ENCODE measurements around the gene CRKL. TPM values are rescaled to one million over a fixed set of nuclear protein-coding genes. Genes with fewer than 3 reads are reported as not detected.
A peak's percentile ranks its signal among the peaks of the same experiment; 100 is the strongest.

Gene CRKL
- total RNA-seq, 1 donor from 2014 or later: 72.9 TPM

DNA sequence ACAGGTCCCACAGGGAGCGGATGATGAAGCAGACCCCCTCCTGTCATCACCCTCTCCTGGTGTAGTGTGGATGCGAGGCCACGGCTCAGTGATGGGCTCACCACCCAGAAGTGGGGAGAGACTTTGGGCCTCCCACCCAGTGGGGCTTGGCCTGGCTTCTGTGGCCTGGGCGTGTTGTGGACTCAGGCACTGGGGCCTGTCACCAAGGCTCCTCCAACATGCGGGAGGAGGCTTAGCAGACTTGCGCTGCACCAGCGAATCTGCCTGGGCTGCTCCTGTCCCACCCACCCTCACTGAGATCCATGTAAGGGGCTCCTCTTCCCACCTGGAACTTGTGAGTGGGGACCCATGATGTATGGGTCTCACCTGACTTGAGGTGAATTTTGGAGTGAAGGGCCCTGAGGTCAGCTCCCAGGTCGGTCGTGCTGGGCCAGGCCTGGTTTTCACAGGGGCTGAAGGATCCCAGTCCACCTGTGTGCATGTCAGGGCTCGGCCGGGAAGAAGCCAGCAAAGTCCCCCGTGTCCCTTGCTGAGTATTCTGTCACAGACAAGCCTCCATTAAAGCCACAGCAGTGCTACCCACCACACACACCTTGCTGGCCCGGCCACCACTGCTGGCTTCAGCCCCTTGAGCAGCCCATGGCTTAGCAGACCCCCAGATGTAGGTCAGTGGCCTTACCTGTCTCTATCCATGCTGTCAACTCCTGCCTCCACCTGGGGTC, 80.5 kb downstream of the CRKL start:
- FAIRE-seq: no peak
- DNase-seq (ENCODE audit: low read depth): no peak
- no peak overlapping the region for H3K4me3 ChIP-seq (ENCODE audit: low read depth, low read length)
- peaks cover 27% of the 10 kb centered on the region for H3K36me3 ChIP-seq (ENCODE audit: control insufficient read depth, insufficient read depth, low read length)
- TF ChIP-seq, protein P1, sequence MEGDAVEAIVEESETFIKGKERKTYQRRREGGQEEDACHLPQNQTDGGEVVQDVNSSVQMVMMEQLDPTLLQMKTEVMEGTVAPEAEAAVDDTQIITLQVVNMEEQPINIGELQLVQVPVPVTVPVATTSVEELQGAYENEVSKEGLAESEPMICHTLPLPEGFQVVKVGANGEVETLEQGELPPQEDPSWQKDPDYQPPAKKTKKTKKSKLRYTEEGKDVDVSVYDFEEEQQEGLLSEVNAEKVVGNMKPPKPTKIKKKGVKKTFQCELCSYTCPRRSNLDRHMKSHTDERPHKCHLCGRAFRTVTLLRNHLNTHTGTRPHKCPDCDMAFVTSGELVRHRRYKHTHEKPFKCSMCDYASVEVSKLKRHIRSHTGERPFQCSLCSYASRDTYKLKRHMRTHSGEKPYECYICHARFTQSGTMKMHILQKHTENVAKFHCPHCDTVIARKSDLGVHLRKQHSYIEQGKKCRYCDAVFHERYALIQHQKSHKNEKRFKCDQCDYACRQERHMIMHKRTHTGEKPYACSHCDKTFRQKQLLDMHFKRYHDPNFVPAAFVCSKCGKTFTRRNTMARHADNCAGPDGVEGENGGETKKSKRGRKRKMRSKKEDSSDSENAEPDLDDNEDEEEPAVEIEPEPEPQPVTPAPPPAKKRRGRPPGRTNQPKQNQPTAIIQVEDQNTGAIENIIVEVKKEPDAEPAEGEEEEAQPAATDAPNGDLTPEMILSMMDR (IDR thresholded peaks at IDR 0.05; ENCODE audit: insufficient read depth, low read length, severe bottlenecking): no peak
- no peaks in the 10 kb centered on the region for H3K27me3 ChIP-seq (ENCODE audit: control insufficient read depth, insufficient read depth, low read length)

DNA sequence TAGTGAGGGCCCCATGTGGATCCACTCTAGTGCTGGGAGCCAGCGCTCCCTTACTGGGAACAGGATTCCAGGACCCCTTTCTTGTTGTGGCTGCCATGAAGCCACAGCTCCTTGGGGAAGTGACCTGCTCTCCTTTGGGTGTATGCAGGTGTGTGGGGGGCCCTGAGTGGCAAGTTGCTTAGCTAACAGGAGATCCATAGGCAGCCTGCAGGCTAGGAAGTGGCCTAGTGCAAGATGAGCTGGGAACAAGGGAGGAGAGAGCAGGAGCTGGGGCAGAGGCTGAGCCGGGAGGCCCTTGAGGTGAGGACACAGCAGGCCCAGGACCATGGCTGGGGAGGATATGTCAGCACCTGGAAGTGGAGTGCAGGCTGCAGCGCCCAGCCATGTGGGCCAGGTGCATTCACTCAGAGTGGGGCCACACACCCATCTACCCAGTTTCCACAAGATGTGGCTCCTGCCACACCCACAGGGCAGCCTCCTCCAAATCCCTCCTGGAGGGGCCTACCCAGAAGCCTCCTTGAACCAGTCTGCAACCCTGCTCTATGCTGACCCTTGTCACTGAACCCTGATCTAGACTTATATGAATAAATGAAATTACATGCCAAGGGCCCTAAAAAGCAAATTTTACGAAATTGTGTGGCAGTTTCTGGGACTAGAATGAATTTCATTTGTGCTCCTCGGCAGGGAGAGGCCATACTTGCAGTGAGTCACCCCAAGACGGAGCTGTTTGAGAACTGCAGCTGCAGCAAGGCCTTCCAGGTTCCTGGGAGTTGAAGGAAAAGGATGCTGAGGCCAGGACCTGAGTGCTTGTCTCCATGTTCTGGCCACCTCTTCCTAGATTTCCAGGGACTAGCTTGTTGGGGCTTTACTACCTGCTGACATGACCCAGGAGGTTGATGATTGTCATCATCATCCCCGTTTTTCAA, 81.5 kb downstream of the CRKL start:
- Histone ChIP-seq H3K4me3 (ENCODE audit: low read depth, low read length) (no peak overlapping the region), H3K36me3 (ENCODE audit: control insufficient read depth, insufficient read depth, low read length) (peaks cover 19% of the 10 kb centered on the region), H3K27me3 (ENCODE audit: control insufficient read depth, insufficient read depth, low read length) (no peaks in the 10 kb centered on the region)
- peak; percentile 50 for FAIRE-seq
- no peak for DNase-seq (ENCODE audit: low read depth)
- TF ChIP-seq, protein P1 (IDR thresholded peaks at IDR 0.05; ENCODE audit: insufficient read depth, low read length, severe bottlenecking): no peak

DNA sequence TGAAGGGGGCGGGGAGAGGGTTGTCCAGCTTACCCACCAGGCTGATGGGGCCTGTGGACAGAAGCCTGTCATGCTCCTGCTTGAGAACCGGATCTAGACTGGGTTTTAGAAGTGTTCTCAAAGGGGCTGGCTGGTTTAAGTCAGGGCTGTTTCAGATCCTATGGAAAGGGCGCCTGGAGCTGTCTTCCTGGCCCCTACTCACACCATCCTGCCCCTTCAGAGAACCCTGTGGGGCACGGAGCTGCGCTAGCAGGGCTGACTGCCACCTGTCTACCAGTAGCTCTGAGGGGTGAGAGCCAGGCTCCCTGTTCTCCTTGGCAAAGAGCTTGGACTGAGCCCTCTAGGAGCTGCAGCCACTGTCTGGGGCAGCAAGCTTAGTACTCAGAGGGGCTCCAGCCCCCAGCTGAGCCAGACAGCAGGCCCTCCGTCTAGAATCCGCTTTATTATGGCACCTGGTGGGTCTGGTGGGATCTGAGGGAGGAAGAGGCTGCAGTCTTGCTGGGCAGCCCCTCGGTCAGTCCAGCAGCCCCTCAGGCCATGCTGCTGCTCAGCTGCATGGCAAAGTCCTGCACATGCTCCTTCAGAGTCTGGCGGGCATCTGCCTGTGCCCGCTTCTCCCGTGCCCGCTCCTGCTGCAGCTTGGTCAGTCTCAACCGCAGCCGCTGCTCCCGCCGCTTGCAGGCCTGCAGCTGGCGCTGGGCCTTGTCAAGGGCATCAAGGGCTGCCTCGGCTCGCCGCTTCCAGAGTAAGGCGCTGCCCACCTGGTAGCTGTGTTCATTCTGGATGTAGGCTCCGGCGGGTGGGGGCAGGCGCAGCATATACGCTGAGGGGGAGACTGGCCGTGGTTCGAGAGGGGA, 82.4 kb downstream of the CRKL start:
- peaks cover 14% of the 10 kb centered on the region for H3K36me3 ChIP-seq (ENCODE audit: control insufficient read depth, insufficient read depth, low read length)
- TF ChIP-seq, protein P1 (IDR thresholded peaks at IDR 0.05; ENCODE audit: insufficient read depth, low read length, severe bottlenecking): no peak
- no peak for FAIRE-seq

DNA sequence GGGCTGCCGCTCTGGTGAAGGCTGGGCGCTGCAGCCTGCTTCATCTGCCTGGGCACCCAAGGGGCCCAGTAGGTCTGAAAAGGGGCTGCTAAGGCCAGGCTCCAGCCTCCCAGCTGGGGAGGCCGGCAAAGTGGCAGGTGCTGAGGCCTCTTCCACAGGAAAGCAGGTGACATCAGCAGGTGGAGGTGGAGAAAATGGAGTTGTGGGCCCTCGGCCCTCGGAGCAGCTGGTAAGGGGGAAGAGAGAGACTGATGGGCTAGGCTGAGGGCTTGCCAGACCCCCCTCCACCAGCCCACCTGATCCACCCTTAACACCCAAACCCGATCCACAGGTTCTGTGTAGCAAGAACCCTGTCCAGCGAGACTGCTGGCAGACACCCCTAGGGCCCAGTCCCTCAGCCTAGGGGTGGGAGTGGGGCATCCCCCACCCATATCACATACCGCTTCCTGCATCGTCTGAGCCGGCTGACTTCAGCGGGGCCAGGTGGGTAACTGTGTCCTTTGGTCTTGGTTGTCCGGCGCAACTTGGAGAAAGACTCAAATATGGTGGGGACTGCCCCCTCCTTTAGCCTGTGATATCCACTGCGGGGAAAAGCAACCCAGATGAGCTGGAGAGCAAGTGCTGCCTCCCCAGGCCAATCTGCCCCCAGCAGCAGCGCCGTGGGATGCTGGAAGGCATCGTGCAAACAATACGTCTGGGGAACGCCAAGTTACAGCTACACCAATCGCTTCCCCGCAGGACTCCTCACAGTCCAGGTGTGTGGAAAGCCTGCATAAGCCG, 83.2 kb downstream of the CRKL start:
- no peak for FAIRE-seq
- no peak for DNase-seq (ENCODE audit: low read depth)
- H3K27me3 ChIP-seq (ENCODE audit: control insufficient read depth, insufficient read depth, low read length): no peaks in the 10 kb centered on the region
- TF ChIP-seq, protein P1 (IDR thresholded peaks at IDR 0.05; ENCODE audit: insufficient read depth, low read length, severe bottlenecking): no peak
- H3K36me3 ChIP-seq (ENCODE audit: control insufficient read depth, insufficient read depth, low read length): peaks cover 12% of the 10 kb centered on the region
- H3K4me3 ChIP-seq (ENCODE audit: low read depth, low read length): peak overlapping the region; percentile 88

More for the DNA sequence above, 82.4 kb downstream of the CRKL start:
- no peak for DNase-seq (ENCODE audit: low read depth)
- H3K4me3 ChIP-seq (ENCODE audit: low read depth, low read length): no peak overlapping the region
- no peaks in the 10 kb centered on the region for H3K27me3 ChIP-seq (ENCODE audit: control insufficient read depth, insufficient read depth, low read length)
